ENCODE measurements around the gene EVA1A. TPM values are rescaled to one million over a fixed set of nuclear protein-coding genes. Genes with fewer than 3 reads are reported as not detected.
"Not testable (repeated sequence)": the region's sequence is repeated elsewhere in the genome, so short reads cannot be mapped to it uniquely, and the experiment has no call there.

The EVA1A gene
- total and polyA plus RNA-seq, 2 experiments from 2014 or later = 0.51 to 0.57 TPM

- no peak for DNase-seq (ENCODE audit: low read depth in 1 of 2, low spot score in 1 of 2)
- Histone ChIP-seq H3K4me3 (no peak overlapping the region), H3K27me3 (no peaks in the 10 kb centered on the region), H3K9me3 (ENCODE audit: low read depth) (no peaks in the 10 kb centered on the region), H3K36me3 (no peaks in the 10 kb centered on the region), H3K4me1 (ENCODE audit: low read depth) (no peaks in the 10 kb centered on the region), H3K27ac (no peak overlapping the region)
- no peak for TF ChIP-seq CTCF (IDR thresholded peaks at IDR 0.05; ENCODE audit: low read depth, low read length)
These were observed 67.5 kb downstream of the EVA1A start for GRCh38 chr2:75493230-75493629.

DNA sequence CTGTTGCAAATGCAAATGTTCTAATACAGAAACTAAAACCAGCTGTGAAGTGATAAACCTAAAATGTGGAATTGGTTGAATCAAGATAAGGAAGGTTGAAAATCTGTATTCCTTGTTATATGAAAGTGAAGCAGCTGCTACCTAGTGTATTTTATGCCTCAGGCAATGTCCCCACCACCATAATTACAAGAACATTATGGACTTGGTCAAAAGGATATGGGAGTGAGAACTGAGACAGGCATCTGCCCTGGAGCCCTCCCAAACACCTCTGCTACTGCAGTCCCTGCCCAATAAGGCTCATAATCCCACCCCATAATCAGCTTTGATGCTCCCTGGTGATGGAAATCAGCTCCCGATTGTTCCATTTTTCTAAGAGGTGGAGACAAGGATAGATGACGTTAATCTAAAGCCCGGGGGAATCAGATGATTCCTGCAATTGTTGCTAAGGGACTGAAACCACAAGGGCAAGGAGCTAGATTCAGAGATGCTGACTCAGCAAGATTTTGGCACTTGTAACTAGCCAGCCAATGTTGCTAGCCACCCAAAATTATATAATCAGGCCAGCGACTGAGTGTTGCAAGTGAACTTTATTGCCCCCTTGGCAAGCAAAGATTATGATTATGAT lies 69.5 kb downstream of the EVA1A start:
- H3K27ac ChIP-seq = no peak overlapping the region
- no peaks in the 10 kb centered on the region for H3K36me3 ChIP-seq
- H3K4me1 ChIP-seq (ENCODE audit: low read depth) = no peaks in the 10 kb centered on the region
- TF ChIP-seq CTCF (IDR thresholded peaks at IDR 0.05; ENCODE audit: low read depth, low read length) = no peak
- H3K4me3 ChIP-seq = no peak overlapping the region
- no peaks in the 10 kb centered on the region for H3K9me3 ChIP-seq (ENCODE audit: low read depth)
- H3K27me3 ChIP-seq = no peaks in the 10 kb centered on the region
- DNase-seq (ENCODE audit: low read depth in 1 of 2, low spot score in 1 of 2) = peak in 1 of 2 donors; percentile 83

DNA sequence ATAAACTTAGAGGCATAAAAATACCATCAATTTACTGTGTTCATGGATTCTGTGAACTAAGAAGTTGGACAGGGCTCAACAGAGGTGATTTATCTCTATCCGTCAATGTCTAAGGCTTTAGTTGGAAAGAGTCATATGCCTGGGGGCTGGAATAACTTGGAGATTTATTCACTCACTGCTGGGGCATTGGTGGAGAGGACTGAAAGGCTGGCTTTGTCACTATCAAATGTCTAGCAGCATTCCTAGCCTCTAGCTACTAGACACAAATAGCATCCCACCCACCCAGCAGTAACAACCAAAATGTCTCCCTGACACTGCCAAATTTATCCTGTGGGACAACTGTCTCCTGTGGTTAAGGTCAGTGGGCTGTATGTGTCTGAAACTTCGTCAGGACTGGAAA lies 71.0 kb downstream of the EVA1A start:
- Histone ChIP-seq H3K27ac (no peak overlapping the region), H3K9me3 (ENCODE audit: low read depth) (no peaks in the 10 kb centered on the region), H3K4me1 (ENCODE audit: low read depth) (no peaks in the 10 kb centered on the region), H3K36me3 (no peaks in the 10 kb centered on the region), H3K4me3 (no peak overlapping the region), H3K27me3 (no peaks in the 10 kb centered on the region)
- DNase-seq (ENCODE audit: low read depth in 1 of 2, low spot score in 1 of 2) = no peak
- no peak for TF ChIP-seq CTCF (IDR thresholded peaks at IDR 0.05; ENCODE audit: low read depth, low read length)

- Histone ChIP-seq H3K27me3 (no peaks in the 10 kb centered on the region), H3K27ac (no peak overlapping the region), H3K36me3 (no peaks in the 10 kb centered on the region), H3K4me3 (no peak overlapping the region), H3K4me1 (ENCODE audit: low read depth) (no peaks in the 10 kb centered on the region), H3K9me3 (ENCODE audit: low read depth) (no peaks in the 10 kb centered on the region)
- TF ChIP-seq CTCF (IDR thresholded peaks at IDR 0.05; ENCODE audit: low read depth, low read length) = no peak
- no peak for DNase-seq (ENCODE audit: low read depth in 1 of 2, low spot score in 1 of 2)
These were observed 72.6 kb downstream of the EVA1A start for GRCh38 chr2:75488157-75488556.

DNA sequence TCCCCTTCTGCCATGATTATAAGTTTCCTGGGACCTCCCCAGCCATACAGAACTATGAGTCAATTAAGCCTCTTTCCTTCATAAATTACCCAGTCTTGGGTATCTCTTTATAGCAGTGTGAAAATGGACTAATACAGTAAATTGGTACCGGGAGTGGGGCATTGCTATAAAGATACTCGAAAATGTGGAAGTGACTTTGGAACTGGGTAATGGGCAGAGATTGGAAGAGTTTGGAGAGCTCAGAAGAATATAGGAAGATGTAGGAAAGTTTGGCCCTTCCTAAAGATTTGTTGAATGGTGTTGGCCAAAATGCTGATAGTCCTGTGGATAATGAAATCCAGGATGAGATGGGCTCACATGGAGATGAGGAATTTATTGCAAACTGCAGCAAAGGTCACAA lies 74.0 kb downstream of the EVA1A start:
- H3K9me3 ChIP-seq (ENCODE audit: low read depth); H3K4me1 ChIP-seq (ENCODE audit: low read depth); H3K27ac ChIP-seq; H3K4me3 ChIP-seq; DNase-seq (ENCODE audit: low read depth in 1 of 2, low spot score in 1 of 2); H3K27me3 ChIP-seq; H3K36me3 ChIP-seq: not testable (repeated sequence)

- no peak for TF ChIP-seq CTCF (IDR thresholded peaks at IDR 0.05; ENCODE audit: low read depth, low read length)
- no peak for DNase-seq (ENCODE audit: low read depth in 1 of 2, low spot score in 1 of 2)
- Histone ChIP-seq H3K36me3 (no peaks in the 10 kb centered on the region), H3K4me3 (no peak overlapping the region), H3K4me1 (ENCODE audit: low read depth) (no peaks in the 10 kb centered on the region), H3K27ac (no peak overlapping the region), H3K27me3 (no peaks in the 10 kb centered on the region), H3K9me3 (ENCODE audit: low read depth) (no peaks in the 10 kb centered on the region)
These were observed 75.9 kb downstream of the EVA1A start for GRCh38 chr2:75484840-75485239.

Data from cardiac muscle cell (in vitro differentiated cells and primary cell).